Measurements from ENCODE around the gene MED4.

Gene MED4, protein sequence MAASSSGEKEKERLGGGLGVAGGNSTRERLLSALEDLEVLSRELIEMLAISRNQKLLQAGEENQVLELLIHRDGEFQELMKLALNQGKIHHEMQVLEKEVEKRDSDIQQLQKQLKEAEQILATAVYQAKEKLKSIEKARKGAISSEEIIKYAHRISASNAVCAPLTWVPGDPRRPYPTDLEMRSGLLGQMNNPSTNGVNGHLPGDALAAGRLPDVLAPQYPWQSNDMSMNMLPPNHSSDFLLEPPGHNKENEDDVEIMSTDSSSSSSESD

GRCh38 chr13:48094781-48095502 is at the start of gene MED4:
MED4 (minus strand) TSS chr13:48095104; CDS start chr13:48095078, 26 bp downstream.
- DNase-seq: peak; percentile 96

DNA sequence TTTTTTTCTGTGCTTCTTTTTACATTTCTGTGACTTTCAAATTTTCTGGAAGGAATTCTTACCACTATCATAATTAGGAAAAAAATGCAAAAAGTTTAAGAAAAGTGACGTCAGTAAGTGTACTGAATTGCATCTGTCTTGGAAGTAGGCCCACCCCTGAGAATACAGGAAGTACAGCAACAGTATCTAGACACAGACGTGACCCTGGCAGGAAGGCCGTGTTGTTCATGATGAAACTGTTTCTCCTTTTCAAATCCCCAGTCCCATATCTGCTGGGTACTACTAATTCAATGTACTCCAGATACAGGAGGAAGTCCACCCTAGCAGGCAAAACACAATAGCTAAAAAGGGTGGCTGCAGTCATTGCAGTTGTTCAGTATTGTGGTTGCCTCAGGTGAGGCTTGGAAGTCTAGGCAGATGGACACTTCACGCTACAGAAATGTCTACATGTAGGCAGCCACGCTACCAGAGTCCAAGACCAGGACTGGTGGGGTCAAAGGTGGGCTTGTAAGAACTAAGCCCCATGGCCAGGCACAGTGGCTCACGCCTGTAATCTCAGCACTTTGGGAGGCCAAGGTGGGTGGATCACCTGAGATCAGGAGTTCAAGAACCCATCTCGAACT is 49.6 kb upstream of the MED4 start:
- DNase-seq: no peak

DNA sequence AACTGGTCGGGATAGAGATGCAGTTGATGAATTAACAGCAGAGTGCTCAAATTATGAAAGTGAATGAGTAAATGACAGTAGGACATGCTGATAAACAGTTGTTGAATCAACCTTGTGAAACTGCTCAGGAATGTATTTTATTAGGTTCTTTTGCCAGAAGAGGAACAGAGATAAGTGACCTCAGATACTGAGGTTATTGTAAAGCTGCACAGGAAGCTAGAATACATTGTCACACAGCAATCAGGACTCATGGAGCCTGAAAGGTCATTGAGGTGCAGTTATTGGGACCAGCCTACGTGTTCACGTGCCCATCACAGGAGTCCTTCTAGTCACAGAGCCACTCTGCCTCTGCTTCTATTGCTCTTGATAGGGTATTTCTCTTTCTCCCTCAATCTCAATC is 47.5 kb upstream of the MED4 start:
- DNase-seq: no peak

DNA sequence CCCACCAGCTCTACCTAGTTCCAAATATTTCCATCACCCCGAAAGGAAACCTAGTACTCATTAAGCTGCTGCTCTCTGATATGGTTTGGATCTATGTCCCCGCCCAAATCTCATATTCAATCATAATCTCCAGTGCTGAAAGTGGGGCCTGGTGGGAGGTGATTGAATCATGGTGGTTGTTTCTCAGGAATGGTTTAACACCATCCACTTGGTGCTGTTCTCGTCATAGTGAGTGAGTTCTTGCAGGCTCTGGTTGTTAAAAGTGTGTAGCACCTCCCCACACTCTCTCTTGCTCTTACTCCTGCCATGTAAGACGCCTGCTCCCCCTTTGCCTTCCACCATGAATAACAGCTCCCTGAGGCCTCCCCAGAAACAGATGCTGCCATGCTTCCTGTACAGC is 43.4 kb upstream of the MED4 start:
- DNase-seq: peak; percentile 8

- no peak for DNase-seq
Measured at GRCh38 chr13:48132961-48133360, 38.1 kb upstream of the MED4 start.

- no peak for DNase-seq
Measured at GRCh38 chr13:48131533-48131932, 36.6 kb upstream of the MED4 start.

- peak; percentile 66 for DNase-seq
Measured at GRCh38 chr13:48126944-48127830, 32.3 kb upstream of the MED4 start.

DNA sequence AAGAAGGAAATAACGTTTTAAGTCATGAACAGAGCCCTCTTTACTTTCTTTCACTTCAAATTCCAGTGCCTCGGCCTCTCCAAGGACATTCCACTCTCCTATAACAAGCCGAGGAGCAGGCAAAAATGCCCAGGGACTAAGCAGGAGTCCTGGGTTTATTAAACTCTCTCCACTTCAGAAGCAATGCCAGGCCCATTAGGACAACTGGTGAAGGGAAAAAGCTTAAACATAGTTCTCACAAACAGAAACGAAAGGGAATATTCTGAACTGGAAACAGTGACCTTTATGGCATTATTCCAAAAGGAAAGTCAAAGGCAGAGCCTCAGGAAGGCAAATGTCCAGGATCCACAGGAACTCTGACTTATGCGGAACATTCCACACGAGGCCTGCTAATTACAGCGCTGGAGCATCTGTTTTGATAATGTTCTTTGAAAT is 30.9 kb upstream of the MED4 start:
- DNase-seq: no peak

DNA sequence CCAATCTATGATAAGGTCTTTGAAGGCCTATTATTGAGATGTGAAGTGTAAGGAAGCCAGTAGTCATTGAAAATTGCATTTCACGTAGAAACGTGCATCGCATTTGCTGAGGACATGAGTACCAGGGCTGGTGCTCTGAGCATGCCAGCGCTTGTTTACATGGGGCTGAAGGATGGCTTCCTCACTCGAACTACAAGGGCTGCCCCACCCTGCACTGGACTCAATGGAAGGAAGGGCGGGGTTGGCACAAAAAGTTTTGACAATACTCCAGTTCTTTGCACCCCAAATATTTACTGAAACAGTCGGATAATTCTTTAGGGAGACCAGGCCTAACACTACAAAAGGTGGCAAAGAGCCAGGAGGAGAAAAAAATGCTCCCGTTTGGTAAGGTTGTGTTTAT is 28.9 kb upstream of the MED4 start:
- no peak for DNase-seq

- DNase-seq: no peak
Measured at GRCh38 chr13:48121733-48122132, 26.8 kb upstream of the MED4 start.

DNA sequence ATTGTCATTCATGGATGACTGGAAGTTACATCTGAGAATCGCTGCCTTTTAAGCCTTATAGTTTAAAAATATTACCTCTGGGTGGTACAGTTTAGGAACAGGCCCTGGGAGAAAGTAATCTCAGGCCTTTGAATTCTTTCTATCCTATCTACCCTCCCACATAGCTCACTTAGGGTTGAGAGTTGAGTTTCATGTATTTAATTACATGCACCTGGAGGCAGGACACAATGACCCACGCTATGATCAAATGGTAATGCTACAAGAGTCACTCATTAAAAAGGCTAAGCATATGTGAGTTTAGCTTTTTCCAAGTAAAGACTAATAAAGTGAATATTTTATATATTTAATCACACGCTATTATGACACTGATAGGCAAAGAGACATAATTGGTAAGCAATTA is 25.3 kb upstream of the MED4 start:
- DNase-seq: no peak

- DNase-seq: no peak
Measured at GRCh38 chr13:48118030-48118429, 23.1 kb upstream of the MED4 start.

GRCh38 chr13:48116808-48117207 is 21.9 kb upstream of the MED4 start:
- no peak for DNase-seq

DNA sequence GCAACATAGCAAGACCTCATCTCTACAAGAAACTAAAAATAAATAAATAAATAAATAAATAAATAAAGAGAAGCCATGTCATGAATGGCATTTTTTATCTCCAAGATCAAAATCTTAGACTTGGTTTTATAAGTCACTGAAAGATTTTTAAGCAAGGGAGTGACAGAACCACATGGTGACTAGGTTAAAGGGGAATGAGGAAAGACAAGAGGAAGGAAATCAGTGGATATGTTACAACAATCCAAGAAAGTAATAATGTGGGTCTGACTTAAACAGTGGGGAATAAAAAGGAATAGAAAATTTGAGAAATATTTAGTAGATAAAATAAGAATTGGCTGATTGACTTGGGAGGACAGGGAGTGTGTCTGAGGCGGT is 18.8 kb upstream of the MED4 start:
- DNase-seq: no peak

GRCh38 chr13:48112896-48113755 is 18.2 kb upstream of the MED4 start:
- DNase-seq: no peak

DNA sequence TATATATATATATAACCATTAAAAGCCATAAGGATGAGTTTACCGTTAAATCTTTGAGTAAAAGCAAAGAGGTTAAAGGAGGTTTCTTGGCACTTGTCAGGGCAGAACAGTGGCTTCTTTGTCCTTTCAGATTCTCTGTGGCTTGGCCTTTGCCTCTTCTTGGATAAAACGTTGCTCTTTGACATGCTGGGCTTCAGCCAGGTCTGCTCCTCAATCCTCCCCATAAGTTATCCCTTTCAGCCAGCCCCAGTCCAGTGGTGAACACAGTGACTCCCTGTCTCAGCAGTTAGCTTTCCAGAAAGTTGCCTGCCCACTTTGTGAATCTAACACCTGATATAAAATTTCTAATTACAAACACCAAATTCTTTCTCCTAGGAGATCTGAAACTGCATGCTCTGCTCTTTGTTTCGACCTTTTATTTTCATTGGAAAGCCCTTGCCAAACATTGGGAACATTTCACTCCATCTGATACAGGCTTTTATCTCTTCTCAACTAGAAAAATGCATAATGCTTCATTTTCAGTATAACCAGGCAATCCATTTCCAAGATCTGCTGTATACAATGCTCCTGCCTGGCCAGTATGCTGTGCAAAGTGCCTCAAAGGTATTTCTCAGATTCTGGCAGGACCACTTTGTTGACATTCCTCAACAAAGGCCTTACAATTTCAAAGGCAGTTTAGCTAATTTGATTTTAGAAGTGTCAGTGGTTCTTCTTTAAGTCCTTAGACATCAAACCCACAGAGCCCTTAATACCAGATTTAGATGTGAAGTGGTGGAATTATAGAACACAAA is 16.2 kb upstream of the MED4 start:
- no peak for DNase-seq

DNA sequence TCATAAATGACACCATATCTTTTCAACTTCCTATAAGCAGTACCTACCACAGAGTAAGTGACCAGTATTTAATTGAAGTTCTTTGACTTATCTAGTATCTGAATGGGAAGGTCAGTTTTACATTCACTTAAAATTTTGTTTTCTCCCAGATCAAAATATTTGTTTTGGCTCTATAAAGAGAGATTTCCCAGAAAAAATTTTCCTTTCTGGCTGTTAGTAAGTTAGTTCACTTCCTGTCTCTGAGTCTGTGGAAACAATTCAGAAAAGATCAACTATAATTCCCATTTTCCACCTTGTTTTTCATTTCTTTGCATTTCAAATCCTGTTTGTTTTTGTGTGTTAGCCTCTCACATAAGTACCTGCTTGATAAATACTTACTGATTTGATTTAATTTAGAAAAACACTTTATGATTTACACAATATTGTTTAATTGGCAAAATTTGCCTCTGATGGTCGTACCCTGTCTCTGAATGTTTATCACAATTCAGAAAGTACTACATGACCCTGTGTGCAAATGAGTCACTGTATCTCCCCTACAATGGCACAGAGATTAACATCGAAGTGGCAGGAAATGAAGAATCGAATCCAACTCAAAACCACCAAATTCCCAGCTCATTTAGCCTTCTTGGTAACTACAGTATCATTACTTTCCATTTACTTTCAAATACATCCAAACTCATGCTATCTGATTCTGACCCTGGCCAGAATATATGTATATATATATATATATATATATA is 15.4 kb upstream of the MED4 start:
- no peak for DNase-seq

GRCh38 chr13:48108106-48108505 is 13.2 kb upstream of the MED4 start:
- DNase-seq: no peak

DNA sequence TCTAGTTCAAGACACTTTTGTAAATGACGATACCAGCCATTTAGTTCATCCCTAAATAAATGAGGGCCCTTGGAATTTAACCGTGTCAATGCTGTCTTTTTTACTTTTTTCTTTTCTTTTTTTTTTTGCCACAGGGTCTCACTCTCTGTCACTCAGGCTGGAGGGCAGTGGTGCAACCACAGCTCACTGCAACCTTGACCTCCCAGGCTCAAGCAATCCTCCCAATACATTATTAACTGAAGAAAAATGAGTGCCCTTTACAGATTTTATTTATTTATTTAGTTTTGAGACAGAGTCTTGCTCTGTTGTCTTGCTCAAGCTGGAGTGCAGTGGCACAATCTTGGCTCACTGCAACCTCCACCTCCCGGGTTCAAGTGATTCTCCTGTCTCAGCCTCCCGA is 2.9 kb upstream of the MED4 start:
- no peak for DNase-seq

DNA sequence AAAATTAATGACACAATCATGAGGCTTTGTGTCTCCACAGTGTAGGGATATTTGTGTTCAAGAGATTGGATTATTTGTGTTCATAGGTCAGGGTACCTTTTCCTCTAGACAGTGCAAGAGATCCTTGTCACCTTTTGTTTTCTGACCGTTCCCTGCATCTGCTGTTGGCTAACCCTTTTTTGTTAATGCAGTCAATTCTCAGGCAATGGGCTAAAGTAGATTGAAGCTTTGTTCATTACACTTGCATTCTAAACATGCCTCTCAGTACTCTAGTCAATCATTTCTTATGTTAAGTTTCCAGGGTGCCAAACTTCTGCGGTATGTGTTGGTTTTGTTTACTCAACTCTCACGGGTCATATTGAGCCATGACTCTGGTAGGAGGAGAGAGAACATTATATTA is 1.8 kb upstream of the MED4 start:
- no peak for DNase-seq

GRCh38 chr13:48094404-48094780 is 512 bp downstream of the MED4 start:
- no peak for DNase-seq
